Dermis microvascular lymphatic vessel endothelial cell (primary cell): ENCODE data around the gene GBP1. TPM values are rescaled to one million over a fixed set of nuclear protein-coding genes. Genes with fewer than 3 reads are reported as not detected.
"Not testable (repeated sequence)": the region's sequence is repeated elsewhere in the genome, so short reads cannot be mapped to it uniquely, and the experiment has no call there.

Experiments
- DNase-seq, 2 donors: peaks; one replicate each; pipeline versions ENCODE4 v3.0.0 to v3.0.0-alpha.2; 2010; ENCODE audit warnings: low read depth in 2 of 2
- total RNA-seq: library from RNA; depleted of rRNA; stranded (reverse); fragments of >200 nt; gene quantifications from 2 replicates; pipeline ENCODE4 v1.2.1, GENCODE V29; 2014

Gene GBP1, protein sequence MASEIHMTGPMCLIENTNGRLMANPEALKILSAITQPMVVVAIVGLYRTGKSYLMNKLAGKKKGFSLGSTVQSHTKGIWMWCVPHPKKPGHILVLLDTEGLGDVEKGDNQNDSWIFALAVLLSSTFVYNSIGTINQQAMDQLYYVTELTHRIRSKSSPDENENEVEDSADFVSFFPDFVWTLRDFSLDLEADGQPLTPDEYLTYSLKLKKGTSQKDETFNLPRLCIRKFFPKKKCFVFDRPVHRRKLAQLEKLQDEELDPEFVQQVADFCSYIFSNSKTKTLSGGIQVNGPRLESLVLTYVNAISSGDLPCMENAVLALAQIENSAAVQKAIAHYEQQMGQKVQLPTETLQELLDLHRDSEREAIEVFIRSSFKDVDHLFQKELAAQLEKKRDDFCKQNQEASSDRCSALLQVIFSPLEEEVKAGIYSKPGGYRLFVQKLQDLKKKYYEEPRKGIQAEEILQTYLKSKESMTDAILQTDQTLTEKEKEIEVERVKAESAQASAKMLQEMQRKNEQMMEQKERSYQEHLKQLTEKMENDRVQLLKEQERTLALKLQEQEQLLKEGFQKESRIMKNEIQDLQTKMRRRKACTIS
- 8.6 and 10.9 TPM in 2 replicates for total RNA-seq

DNA sequence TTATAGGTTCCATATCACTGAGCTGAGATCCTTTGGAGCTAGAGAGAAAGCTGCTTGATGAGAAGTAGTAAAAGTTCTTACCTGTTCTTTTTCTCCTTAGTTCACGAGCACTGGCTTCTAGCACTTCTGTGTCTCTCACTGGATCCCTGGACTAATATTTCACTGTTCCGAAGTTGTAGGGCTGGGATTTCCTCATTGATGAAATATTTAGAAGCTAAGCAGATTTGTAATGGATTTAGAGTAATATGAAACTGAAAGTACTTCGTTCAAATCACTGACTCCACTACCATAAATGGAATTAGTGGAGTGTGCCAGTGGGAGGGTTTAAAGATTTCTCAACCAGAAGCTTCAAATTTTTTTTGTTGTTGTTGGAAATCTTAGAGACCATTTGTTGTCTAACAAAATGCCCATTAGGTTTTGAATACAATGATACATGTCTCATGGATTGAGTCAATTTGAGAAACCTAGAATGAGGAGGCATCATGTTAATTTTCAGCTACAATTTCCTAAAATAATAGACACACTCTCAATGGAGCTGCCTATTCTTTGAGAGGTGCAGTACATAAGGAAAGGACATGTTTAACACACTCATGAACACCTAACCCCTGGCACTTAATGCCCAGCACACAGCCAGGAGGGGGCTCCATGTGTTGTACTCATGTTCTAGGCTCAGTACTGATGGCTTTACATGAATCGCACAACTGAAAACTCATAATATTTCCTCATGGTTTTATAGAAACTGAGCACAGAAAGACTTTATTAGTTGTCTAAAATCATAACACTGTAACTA, at the start of gene GBP1:
TSS of gene GBP1 (minus strand) at position 130 of the 790 bp plus-strand sequence. CDS start 1,974 bp downstream, outside the sequence.
- peak; percentile 56 to 69 for DNase-seq

DNA sequence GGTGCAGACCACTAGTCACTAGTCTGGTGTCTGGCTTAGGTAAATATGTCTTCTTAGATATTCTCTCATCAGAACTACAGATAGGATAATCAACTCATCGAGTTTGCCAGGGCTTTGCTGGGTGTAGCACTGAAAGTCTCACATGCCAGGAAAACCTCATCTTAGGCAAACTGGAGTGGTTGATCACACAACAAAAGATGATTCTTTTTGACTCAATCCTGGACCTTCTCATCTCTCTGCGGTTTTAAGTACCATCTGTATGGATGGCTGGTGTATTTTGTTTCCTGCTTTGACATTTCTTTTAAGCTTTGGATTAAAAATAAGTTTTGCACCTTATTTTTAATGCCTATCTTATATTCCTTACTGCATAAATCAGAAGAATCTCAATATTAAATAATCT, 49.7 kb upstream of the GBP1 start:
- DNase-seq: no peak

DNA sequence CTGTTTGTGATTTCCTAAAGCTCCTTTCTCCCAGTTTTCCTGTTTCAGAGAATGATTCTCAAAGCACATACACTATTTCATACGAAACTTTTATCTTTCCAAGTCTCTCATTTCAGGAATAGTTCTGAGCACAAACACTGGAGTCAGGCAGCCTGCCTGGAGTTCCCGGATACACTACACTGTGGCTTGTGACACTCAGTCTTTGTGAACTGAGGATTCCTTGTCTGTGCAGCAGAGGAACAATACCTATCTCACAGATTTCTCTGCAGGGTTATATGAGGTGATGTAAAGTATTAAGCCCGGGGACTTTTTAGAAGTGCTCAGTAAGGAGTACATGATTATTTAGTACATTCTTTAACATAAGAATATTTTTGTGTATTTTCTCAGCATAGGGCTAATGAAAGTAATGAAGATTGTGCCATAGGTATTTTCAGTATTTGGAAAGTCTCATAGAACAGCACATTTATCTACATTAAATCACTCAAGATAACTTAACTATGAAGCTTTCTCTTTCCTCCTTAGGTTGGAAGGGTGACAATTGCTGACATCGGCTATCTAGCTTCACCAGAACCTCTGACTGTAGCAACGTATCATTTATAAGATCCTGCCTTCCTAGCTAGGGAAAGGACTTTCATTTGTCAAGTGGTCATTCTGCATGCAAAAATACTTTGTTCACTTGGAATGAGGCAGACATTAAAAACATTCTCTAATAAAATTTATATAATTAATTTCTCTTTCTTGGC, 48.0 kb upstream of the GBP1 start:
- no peak for DNase-seq

DNA sequence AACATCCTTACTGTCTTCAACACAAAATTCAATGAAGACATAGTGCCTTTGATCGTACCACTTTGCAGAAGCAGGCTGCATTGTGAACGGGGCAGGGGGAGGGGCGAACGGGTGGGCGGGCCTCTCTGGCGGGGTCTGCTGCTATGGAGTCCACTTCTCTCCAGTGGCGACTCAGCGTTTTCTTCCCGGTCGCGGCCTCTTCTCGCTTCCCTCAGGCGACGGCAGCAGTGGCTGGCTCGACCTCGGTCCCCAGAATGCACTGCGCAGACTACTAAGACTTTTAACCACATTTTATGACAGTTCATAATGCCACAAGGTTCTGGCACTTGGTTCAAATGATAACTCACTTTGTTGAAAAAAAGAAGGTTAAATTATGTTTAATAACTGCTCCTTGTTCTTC, 39.7 kb upstream of the GBP1 start:
- no peak for DNase-seq

DNA sequence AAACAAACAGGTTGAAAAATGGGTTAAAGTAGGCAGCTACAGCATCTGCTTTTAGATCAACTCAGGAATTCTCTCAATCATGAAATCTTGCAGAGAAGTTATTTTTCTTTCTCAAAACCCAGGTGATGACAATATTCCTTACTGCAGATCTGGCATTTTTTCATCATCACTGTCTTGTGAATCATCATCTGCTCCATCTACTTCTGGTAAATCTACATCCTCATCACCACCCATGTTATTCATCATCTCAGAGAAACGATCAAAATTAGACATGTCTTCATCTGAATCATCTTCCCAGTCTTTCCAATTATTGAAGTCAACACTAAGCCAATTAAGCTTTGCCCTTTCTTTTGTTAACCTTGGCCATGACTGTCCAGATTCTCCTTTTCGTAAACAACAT, 39.1 kb upstream of the GBP1 start:
- DNase-seq: no peak

DNA sequence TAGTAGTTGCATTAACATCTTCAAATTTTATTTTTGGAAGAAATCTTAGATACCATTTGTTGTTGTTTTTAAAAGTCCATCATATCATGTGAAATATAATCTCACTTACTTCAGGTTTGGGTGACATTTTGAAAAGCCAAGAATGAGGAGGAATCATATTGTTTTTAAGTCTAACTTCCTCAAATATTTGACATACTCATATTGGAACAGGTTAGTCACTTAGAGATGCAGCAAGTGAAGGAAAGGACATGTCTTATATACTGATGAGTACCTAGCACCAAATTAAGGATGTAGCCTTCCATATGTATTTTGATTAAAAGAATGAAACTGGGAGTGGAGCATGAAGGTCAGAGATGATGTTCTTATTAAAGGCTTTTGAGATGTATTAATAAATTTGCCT, 37.0 kb upstream of the GBP1 start:
- DNase-seq: no peak

DNA sequence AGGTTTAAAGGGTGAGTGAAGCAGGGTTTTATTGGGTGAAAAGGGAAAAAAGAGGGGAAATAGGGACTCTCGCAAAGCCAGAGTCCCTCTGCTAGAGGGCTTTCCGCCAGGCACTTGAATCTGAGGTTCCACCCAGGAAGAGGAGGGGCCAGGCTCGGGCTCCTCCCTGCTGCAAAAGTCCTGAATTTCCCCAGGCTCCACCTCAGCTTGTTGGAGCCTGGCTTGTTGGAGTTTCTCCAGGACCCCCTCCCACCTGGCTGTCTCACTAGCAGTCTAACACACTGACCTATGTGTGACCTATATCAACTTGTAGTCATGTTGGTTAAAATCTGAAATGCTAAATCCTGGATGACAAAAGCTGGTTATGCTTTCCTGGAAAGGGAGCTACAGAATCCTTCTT, 35.4 kb upstream of the GBP1 start:
- no peak for DNase-seq

DNA sequence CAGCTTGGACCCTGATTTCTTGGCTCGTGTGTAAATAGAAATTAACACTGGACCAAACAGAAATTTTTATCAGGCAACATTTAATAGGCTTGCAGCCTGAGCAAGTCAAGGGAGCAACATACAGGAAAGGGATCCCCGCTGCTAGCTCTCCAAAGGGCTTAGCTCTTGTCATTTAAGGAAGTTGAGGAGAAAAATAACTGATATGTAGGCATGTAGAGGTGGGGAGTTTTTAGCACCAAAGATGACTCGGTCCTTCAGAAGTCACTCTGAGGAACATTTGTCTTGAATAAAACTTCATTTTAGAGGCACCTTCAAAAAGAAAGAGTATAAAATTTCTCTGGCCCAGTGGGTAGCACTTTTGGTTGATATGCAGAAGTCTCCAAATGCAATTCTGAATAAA, 33.8 kb upstream of the GBP1 start:
- DNase-seq: no peak

DNA sequence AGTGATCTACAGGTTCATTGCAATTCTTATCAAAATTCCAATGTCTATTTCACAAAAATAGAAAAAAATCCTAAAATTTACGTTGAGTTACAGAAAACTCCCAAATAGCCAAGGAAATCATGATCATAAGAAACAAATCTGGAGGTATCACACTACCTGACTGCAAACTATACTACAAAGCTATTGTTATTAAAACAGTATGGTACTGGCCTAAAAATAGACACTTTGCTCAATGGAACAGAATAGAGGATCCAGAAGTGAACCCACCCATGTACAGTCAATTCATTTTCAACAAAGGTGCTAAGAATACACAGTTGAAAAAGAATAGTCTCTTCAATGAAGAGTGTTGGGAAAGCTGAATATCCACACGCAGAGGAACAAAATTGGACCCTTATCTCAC, 30.7 kb upstream of the GBP1 start:
- no peak for DNase-seq

DNA sequence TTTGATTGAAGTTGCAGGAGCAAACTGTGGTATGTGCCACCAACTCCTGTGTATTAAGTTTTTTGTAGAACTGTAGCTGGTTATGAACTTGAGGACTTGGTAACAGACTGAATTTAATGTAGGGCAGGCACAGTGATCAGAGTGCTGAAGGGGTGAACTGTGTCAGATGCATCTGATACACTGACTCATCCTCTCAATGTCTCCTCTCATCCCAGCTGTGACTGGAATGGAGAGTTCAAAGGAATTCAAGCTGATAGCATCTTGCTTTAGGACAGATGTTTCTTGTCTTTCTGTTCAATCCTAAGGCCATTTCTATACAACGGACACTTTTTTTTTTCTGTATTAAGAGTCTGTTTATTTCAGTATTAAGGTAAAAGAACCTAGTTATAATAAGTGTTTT, 25.0 kb upstream of the GBP1 start:
- DNase-seq: no peak

DNA sequence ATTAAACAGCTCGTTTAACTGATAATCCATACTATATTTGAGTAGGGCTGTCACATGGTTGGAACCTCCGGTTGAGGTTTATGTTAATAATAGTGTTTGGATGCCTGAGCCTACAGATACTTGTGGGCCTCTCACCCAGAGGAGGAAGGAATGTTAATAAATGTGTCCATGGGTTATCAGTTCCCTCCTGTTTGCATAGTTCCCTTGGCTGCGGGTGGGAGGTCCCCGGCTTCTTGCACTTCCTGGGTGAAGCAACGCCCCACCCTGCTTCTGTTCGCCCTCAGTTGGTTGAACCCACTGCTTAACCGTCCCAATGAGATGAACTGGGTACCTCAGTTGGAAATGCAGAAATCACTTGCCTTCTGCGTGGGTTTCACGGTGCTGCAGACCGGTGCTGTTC, 23.6 kb upstream of the GBP1 start:
- no peak for DNase-seq

DNA sequence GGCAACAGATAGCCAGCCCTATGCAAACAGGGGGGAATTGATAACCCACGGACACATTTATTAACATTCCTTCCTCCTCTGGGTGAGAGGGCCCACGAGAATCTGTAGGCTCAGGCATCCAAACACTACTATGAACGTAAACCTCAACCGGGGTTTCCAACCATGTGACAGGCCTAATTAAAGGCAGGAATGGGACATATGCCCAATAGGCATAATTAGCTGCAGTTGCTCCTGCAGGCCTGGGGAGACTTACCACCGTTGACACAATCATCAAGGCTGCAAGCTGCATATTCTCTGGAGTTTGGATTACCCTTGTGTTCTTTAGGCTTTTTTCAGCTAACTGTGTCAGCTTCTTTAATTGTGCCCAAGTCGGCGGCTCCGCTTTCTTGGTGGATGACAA, 22.2 kb upstream of the GBP1 start:
- DNase-seq: no peak

DNA sequence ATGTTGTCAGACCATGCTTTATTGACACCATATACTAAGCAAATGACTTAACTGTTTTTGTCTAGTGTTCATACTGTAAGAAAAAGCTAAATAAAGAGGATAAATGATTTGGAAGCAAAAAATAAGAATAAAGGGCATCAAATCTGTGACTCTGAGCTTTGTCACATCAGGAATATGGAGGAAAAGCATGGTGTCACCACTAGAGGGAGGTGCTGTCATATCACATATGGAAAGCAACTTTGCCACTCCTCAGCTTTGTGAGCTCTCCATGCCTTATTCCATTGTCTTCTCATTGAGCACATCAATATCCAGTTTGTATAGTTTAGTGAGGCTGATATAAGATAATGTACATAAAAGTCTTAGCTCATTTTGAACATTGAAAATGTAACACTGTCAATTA, 20.8 kb upstream of the GBP1 start:
- peak in 1 of 2 donors; percentile 62 for DNase-seq

DNA sequence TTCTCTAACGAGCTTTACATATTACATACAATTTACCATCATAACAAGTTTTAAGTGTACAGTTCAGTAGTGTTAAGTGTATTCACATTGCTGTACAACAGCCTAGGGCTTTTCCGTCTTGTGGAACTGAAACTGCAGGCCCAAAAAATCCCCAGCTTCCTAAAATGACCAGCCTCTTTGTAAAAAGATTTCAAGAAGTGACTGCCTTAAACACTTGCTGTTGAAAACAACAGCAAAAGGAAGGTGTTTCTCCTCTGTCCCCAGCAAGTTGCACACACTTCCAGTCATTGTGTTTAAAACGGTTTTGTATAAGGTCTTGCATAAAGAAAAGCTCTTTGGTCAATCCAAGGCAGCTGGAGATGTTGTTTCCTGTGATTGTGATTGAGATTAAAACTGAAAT, 16.0 kb upstream of the GBP1 start:
- peak in 1 of 2 donors; percentile 53 for DNase-seq

DNA sequence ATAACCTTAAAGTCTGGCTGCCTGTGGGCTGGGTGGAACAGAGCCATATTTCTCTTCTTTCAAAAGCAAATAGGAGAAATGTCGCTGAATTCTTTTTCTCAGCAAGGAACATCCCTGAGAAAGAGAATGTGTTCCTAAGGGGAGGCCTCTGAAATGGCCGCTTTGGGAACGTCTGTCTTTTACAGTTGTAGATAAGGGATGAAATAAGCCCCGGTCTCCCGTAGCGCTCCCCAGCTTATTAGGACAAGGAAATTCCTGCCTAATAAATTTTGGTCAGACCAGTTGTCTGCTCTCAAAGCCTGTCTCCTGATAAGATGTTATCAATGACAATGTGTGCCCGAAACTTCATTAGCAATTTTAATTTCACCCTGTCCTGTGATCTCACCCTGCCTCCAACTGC, 15.1 kb upstream of the GBP1 start:
- not testable (repeated sequence) for DNase-seq

DNA sequence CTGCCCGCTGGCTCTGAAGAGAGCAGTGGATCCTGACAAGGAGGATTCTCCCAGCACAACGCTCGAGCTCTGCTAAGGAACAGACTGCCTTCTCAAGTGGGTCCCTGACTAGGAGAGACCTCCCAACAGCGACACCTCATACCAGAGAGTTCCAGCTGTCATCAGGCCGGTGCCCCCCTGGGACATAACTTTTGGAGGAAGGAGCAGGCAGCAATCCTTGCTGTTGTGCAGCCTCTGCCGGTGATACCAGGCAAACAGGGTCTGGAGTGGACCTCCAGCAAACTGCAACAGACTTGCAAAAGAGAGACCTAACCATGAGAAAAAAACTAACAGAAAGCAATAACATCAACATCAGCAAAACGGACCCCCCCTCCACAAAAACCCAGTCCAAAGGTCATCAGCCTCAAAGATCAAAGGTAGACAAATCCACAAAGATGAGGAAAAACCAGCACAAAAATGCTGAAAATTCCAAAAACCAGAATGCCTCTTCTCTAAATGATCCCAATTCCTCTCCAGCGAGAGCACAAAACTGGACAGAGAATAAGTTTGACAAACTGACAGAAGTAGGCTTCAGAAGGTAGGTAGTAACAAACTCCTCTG, 7.6 kb upstream of the GBP1 start:
- DNase-seq: not testable (repeated sequence)

DNA sequence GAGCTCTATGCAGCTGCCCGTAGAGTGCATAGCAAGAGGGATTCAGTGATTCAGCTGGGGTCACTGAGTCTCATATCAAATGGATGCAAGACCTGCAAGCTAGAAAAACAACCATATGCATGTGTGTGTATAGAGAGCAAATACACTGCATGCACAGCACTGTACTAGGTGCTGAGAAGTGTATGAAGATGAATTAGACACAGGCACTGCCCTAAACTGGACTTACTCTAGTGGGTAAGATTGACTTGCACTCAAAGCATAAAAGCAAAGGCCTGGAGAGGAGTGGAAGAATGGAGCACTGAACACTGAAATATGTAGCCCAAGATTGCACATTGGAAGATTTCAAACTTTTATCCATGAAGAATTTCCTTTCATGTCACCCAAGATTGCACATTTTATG, 5.5 kb upstream of the GBP1 start:
- DNase-seq: no peak

DNA sequence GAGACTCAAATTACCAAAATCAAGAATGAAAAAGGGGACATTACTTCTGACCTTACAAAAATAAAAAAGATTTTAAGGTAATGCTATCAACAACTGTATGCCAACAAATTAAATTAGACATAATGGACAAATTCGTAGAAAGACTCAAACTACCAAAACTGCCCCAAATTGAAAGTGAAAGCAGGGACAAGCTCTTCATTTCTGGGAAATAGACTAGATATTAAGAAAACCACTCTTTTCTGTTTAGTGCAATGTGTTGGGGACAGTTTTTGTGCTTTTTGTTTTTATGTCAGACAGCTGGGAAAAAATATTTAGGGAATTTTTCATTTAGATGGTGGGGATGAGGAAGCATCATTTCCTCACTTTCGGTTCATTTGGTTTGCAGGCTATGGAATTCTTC, 4.9 kb upstream of the GBP1 start:
- DNase-seq: no peak

DNA sequence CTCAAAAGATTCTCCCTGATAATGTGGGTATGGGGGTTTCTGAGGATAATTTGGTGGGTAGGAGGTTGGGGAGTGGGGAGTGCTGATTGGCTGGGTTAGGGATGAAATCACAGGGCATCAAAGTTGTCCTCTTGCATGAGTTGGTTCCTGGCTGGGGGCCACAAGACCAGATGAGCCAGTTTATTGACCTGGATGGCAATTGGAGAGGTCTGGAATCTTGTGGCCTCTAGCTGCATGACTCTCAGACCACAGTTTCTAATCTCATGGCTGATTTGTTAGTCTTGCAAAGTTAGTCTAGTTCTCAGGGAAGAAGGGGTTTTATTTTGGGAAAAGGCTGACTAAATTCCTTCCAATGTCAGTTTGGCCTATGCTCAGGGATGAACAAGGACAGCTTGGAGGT, 3.3 kb upstream of the GBP1 start:
- DNase-seq: no peak

DNA sequence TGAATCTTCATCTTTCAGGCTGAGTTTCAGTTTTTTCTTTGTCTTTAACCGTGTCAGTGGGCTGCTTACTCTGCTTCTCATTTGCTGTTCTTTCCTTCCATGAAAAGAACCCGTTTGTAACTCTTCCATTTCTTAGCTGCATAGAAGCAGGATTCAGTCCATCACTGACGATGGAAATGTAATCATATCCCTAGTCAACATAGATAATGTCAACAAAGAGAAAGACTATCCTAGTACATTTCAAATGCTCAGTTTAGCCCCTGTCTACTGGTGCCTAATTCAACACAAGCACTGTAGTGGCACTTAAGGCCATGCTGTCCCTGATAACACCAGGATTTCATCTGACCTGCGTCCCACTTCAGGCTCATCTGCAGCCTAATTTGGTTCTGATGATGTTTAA, 376 bp downstream of the GBP1 start:
- DNase-seq: no peak

DNA sequence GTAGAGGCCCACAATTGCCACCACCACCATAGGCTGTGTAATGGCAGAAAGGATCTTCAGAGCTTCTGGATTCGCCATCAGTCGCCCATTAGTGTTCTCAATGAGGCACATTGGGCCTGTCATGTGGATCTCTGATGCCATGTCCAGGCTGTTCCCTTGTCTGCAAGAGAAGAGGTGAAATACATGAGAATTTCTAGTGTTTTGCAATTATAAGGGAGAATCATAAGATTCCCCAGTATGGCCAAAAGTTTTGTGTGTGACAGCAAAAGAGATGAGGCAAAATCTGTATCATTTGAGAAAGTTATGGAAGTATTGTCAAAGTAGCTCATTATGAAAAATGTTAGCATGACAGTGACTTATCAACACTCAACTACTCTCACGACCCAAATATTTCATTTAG, 1.9 kb downstream of the GBP1 start:
- DNase-seq: no peak
